RWPE1 (cell line): ENCODE measurements around the gene KIZ.

Source experiments
- CTCF ChIA-PET: fragments of 350-600 bp; sonication (Branson Sonifier 250); formaldehyde crosslinking; extraction: SDS; loops from one replicate; lab custom pipeline; 2021; lab: Yijun Ruan, JAX
- POLR2A ChIA-PET: fragments of 400-600 bp; formaldehyde crosslinking; extraction: SDS; loops from one replicate; lab custom pipeline; 2020; ENCODE audit warnings: antibody characterized with exemption; ENCODE audit not compliant: low non-redundant PET; lab: Yijun Ruan, JAX
- DNase-seq: peaks from one replicate; pipeline ENCODE4 v3.0.0; 2012; ENCODE audit warnings: low spot score
- H3K27ac ChIP-seq: fragments of 450-650 bp; 2 replicates; pipeline ENCODE4 v1.5.1; 2017
- TF ChIP-seq, protein P1 (sequence below): fragments of 450-650 bp; conservative IDR thresholded peaks from 2 replicates; pipeline ENCODE4 v1.5.1; 2017; ENCODE audit warnings: low read depth, mild to moderate bottlenecking

The KIZ gene

DNA sequence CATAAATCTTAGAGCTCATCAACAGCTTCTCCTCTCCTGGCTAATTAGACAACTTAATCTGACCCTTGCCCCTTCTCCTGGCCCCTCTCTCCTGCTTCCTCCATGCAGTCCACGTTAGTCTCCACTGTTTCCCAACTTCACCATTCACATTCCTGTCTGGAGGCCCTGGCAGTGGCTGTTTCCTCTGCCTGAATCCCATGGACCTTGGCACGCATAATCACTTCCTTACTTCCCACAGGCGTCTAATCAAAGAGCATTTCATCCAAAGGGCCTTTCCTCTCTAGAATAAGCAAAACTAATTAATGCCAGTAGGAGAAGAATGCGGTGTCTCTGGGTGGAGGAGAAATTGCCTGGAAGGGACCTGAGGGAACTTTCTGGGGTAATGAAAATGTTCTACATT is 160.9 kb downstream of the KIZ start:
- POLR2A ChIA-PET = no interaction called here
- DNase-seq = no peak

GRCh38 chr20:21288587-21289370 is 162.9 kb downstream of the KIZ start:
- no peak for DNase-seq
- ChIA-PET CTCF (interaction anchor here (0.7 kb wide), 1 partner anchor 220 kb away, joined by 3 read pairs; no protein-coding TSS in a partner anchor), POLR2A (no interaction called here)
- no peak overlapping the region for H3K27ac ChIP-seq
- TF ChIP-seq, protein P1, sequence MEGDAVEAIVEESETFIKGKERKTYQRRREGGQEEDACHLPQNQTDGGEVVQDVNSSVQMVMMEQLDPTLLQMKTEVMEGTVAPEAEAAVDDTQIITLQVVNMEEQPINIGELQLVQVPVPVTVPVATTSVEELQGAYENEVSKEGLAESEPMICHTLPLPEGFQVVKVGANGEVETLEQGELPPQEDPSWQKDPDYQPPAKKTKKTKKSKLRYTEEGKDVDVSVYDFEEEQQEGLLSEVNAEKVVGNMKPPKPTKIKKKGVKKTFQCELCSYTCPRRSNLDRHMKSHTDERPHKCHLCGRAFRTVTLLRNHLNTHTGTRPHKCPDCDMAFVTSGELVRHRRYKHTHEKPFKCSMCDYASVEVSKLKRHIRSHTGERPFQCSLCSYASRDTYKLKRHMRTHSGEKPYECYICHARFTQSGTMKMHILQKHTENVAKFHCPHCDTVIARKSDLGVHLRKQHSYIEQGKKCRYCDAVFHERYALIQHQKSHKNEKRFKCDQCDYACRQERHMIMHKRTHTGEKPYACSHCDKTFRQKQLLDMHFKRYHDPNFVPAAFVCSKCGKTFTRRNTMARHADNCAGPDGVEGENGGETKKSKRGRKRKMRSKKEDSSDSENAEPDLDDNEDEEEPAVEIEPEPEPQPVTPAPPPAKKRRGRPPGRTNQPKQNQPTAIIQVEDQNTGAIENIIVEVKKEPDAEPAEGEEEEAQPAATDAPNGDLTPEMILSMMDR = no peak

More for the DNA sequence above, 160.9 kb downstream of the KIZ start:
- no peak overlapping the region for H3K27ac ChIP-seq
- TF ChIP-seq, protein P1 = no peak
- CTCF ChIA-PET = no interaction called here

- POLR2A ChIA-PET = interaction anchor here (1.2 kb wide), 1 partner anchor 13 kb away, joined by 3 read pairs; the partner anchor contains the start of gene XRN2
Measured at GRCh38 chr20:21289651-21290050, 163.8 kb downstream of the KIZ start.

DNA sequence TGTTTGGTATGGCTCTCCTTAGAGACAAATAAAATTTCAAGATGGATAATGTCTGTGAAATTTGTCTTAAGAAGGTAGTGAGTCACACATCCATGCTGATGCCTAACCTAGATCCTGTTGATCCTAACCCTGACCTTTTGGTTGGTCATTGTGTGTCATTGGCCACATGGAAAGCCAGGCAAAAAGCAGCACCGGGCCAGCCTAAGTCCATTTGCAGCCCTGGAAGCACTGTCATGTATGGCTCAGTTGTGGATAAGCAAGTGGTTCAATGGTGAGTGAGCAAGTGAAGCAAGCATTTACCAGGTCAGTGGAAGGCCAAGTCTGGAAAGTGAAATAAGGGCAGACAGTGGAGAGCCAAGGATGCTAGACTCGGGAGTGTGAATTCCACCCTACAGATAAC is 165.1 kb downstream of the KIZ start:
- CTCF ChIA-PET = no interaction called here
- H3K27ac ChIP-seq = no peak overlapping the region
- TF ChIP-seq, protein P1 = no peak
- DNase-seq = no peak
- POLR2A ChIA-PET = no interaction called here

More at GRCh38 chr20:21289651-21290050, 163.8 kb downstream of the KIZ start:
- no peak overlapping the region for H3K27ac ChIP-seq
- CTCF ChIA-PET = no interaction called here
- no peak for DNase-seq
- TF ChIP-seq, protein P1 = no peak

GRCh38 chr20:21294755-21295154 is 168.9 kb downstream of the KIZ start:
- TF ChIP-seq, protein P1 = no peak
- H3K27ac ChIP-seq = no peak overlapping the region
- CTCF ChIA-PET = interaction anchor here (0.5 kb wide), 1 partner anchor 486 kb away, joined by 3 read pairs; no protein-coding TSS in a partner anchor
- DNase-seq = no peak
- POLR2A ChIA-PET = interaction anchor here (1.1 kb wide), 1 partner anchor 8 kb away, joined by 3 read pairs; the partner anchor contains the start of gene XRN2
